Osteocyte (in vitro differentiated cells): ENCODE results near the gene MARS1. TPM values are rescaled to one million over a fixed set of nuclear protein-coding genes. Genes with fewer than 3 reads are reported as not detected.
"Not testable (repeated sequence)": the region's sequence is repeated elsewhere in the genome, so short reads cannot be mapped to it uniquely, and the experiment has no call there.

Source experiments
- DNase-seq: peaks from one replicate; pipeline ENCODE4 v3.0.0; 2021; ENCODE audit warnings: mixed read lengths; ENCODE audit not compliant: unreplicated experiment; ENCODE audit errors: extremely low spot score
- H3K27ac Mint-ChIP-seq: one replicate; pipeline ENCODE4 v1.8.0; 2021; ENCODE audit warnings: mild to moderate bottlenecking, mixed read lengths; ENCODE audit not compliant: unreplicated experiment
- H3K27me3 Mint-ChIP-seq: one replicate; pipeline ENCODE4 v1.8.0; 2021; ENCODE audit warnings: mixed read lengths; ENCODE audit not compliant: unreplicated experiment
- H3K36me3 Mint-ChIP-seq: one replicate; pipeline ENCODE4 v1.8.0; 2021; ENCODE audit warnings: mixed read lengths; ENCODE audit not compliant: unreplicated experiment
- H3K4me1 Mint-ChIP-seq: one replicate; pipeline ENCODE4 v1.8.0; 2021; ENCODE audit warnings: mixed read lengths; ENCODE audit not compliant: unreplicated experiment
- H3K4me3 Mint-ChIP-seq: one replicate; pipeline ENCODE4 v1.8.0; 2021; ENCODE audit warnings: mild to moderate bottlenecking, moderate library complexity, mixed read lengths; ENCODE audit not compliant: unreplicated experiment
- H3K9me3 Mint-ChIP-seq: one replicate; pipeline ENCODE4 v1.8.0; 2021; ENCODE audit warnings: mixed read lengths; ENCODE audit not compliant: unreplicated experiment
- total RNA-seq: library from RNA; stranded (reverse); gene quantifications from 2 replicates; pipeline ENCODE4 v1.2.1, GENCODE V29; 2021
- TF ChIP-seq, protein P1 (sequence below): fragments of 200-600 bp; sonication (generic); IDR thresholded peaks from 2 replicates; pipeline ENCODE4 v1.5.0; 2021; ENCODE audit warnings: antibody characterized with exemption, mild to moderate bottlenecking, moderate library complexity

Gene MARS1
- total RNA-seq, 1 donor from 2014 or later = 401 TPM

DNA sequence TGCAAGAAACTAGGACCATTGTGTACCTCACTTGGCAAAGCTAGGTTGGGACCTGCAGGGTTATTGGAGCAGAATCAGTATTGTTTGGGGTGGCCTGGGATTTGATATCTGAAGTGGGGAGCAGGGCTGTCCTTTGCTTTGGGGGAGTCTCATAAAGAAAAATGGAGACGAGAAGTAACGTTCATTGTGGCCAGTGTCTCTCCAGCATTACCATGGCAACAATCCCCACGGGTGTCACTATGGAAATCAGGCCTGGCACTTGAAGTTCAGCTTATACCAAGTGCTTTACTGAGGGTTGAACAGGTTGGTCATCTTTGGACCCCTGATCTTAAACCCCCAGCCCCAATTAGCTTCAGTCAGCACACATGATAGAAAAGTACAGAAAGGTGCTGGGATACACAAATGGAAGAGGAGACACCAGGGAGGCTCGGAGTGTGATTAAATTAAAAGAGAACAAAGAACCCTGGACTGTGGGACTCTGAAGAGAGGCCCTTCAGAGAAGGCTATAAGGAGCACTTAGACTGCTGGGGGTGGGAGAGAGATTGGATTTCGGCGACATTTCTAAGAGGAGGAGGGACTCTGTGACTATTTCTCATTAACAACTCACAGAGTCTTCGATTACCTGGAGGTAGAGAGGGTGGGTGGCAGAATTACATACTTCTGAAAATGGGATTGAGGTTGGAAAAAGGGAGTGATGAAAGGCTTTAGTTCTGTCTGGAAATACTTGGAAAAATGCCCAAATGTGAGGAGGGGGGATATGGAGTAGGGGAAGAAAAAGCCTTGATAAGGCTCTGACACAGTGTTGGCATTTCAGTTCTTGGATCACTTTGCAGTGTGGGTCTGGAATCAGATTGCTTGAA, 65.7 kb downstream of the MARS1 start:
- Mint-ChIP-seq H3K27ac (no peak overlapping the region), H3K4me3 (no peak overlapping the region), H3K9me3 (no peaks in the 10 kb centered on the region), H3K27me3 (peaks cover 51% of the 10 kb centered on the region), H3K36me3 (peaks cover 3% of the 10 kb centered on the region), H3K4me1 (peaks cover 14% of the 10 kb centered on the region)
- TF ChIP-seq, protein P1, sequence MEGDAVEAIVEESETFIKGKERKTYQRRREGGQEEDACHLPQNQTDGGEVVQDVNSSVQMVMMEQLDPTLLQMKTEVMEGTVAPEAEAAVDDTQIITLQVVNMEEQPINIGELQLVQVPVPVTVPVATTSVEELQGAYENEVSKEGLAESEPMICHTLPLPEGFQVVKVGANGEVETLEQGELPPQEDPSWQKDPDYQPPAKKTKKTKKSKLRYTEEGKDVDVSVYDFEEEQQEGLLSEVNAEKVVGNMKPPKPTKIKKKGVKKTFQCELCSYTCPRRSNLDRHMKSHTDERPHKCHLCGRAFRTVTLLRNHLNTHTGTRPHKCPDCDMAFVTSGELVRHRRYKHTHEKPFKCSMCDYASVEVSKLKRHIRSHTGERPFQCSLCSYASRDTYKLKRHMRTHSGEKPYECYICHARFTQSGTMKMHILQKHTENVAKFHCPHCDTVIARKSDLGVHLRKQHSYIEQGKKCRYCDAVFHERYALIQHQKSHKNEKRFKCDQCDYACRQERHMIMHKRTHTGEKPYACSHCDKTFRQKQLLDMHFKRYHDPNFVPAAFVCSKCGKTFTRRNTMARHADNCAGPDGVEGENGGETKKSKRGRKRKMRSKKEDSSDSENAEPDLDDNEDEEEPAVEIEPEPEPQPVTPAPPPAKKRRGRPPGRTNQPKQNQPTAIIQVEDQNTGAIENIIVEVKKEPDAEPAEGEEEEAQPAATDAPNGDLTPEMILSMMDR = no peak
- DNase-seq = no peak

DNA sequence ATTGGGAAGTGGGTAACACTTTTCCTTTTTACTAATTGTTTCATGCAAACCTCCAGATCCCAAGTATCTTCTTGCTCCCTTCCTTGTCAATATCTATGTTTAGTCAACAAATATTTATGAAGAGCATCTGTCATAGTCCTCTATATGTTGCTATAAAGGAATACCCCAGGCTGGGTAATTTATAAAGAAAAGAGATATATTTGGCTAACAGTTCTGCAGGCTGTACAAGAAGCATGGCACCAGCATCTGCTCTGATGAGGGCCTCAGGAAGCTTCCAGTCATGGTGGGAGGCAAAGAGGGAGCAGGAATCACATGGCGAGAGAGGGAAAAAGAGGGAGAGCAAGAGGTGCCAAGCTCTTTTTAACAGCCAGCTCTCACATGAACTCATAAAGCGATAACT, 66.6 kb downstream of the MARS1 start:
- H3K27ac Mint-ChIP-seq = no peak overlapping the region

DNA sequence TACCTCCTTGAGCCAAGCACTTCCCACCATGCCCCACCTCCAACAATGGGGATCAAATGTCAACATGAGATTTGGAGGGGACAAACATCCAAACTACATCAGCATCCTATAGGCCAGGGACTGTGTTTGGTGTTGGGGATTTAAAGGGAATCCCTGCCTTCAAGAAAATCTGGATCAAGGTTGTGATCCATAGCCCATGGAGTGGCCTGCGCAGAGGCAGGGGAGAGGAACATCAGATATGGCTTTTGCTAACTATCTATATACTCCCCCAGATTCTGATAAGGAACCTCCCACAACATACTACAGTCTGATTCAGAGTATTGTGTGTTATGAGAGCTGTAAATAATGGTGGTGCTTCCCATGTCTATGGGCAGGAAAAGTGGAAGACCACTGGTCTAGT, 67.0 kb downstream of the MARS1 start:
- Mint-ChIP-seq H3K4me3 (no peak overlapping the region), H3K4me1 (peaks cover 9% of the 10 kb centered on the region), H3K36me3 (peaks cover 3% of the 10 kb centered on the region), H3K9me3 (no peaks in the 10 kb centered on the region), H3K27ac (no peak overlapping the region), H3K27me3 (peaks cover 41% of the 10 kb centered on the region)
- DNase-seq = no peak
- TF ChIP-seq, protein P1 = no peak

More for the DNA sequence above, 66.6 kb downstream of the MARS1 start:
- H3K4me3 Mint-ChIP-seq = no peak overlapping the region
- no peaks in the 10 kb centered on the region for H3K9me3 Mint-ChIP-seq
- H3K36me3 Mint-ChIP-seq = peaks cover 3% of the 10 kb centered on the region
- H3K4me1 Mint-ChIP-seq = peaks cover 10% of the 10 kb centered on the region
- no peak for DNase-seq
- peaks cover 42% of the 10 kb centered on the region for H3K27me3 Mint-ChIP-seq
- TF ChIP-seq, protein P1 = no peak

DNA sequence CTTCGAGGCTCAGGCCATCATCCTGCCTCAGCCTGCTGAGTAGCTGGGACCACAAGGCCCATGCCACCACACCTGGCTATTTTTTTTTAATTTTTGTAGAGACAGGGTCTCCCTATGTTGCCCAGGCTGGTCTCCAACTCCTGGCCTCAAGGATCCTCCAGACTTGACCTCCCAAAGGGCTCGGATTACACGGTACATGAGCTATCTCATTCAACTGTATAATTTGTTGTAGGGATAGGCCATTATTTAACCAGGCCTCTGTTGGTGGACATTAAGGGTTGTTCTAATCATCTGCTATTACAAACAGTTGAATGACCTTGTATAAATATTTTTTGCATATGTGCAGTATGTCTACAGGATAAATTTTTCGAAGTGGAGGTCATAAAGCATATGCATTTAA, 71.0 kb downstream of the MARS1 start:
- Mint-ChIP-seq H3K27me3 (peaks cover 48% of the 10 kb centered on the region), H3K4me3 (no peak overlapping the region), H3K9me3 (no peaks in the 10 kb centered on the region), H3K36me3 (peaks cover 2% of the 10 kb centered on the region), H3K4me1 (no peaks in the 10 kb centered on the region), H3K27ac (no peak overlapping the region)
- no peak for DNase-seq
- TF ChIP-seq, protein P1 = no peak

DNA sequence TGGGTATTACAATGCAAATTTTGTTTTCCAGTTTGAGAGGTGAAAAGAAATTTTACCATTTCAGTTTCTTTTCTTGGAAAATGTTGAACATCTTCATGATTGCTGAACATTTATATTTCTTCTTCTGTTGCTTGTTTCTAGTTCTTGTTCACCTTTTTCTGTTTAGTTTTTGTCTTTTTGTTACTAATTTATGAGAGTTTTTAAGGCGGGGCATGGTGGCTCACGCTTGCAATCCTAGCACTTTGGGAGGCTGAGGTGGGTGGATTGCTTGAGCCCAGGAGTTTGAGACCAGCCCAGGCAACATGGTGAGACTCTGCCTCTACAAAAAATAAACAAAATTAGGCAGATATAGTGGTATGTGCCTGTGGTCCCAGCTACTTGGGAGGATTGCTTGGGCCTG, 72.6 kb downstream of the MARS1 start:
- TF ChIP-seq, protein P1 = no peak
- H3K27ac Mint-ChIP-seq = no peak overlapping the region

DNA sequence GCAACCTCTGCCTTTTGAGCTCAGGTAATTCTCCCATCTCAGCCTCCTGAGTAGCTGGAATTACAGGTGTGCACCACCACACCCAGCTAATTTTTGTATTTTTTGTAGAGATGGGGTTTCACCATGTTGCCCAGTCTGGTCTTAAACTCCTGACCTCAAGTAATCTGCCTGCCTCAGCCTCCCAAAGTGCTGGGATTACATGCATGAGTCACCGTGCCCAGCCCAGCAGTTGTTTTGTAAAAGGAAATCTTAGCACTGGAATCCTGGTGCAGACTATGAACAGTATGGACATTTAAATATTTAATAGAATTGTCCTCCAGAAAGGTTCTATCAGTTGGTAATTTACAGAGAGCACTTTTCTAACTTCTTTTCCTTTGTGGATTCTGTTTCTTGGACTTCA, 73.2 kb downstream of the MARS1 start:
- H3K9me3 Mint-ChIP-seq, H3K36me3 Mint-ChIP-seq, DNase-seq, H3K4me1 Mint-ChIP-seq, H3K4me3 Mint-ChIP-seq, H3K27ac Mint-ChIP-seq: not testable (repeated sequence)
- peaks cover 45% of the 10 kb centered on the region for H3K27me3 Mint-ChIP-seq

More for the DNA sequence above, 72.6 kb downstream of the MARS1 start:
- no peaks in the 10 kb centered on the region for H3K9me3 Mint-ChIP-seq
- no peaks in the 10 kb centered on the region for H3K4me1 Mint-ChIP-seq
- H3K27me3 Mint-ChIP-seq = peaks cover 45% of the 10 kb centered on the region
- H3K4me3 Mint-ChIP-seq = no peak overlapping the region
- H3K36me3 Mint-ChIP-seq = no peaks in the 10 kb centered on the region
- DNase-seq = no peak
